GM23248 (cell line): ENCODE results near the gene MVB12B.

Experiments
- EZH2 ChIP-seq: fragments of 200-600 bp; sonication (generic); IDR thresholded peaks from 2 replicates; pipeline ENCODE4 v1.6.1; 2018; ENCODE audit warnings: antibody characterized with exemption, mild to moderate bottlenecking; ENCODE audit not compliant: insufficient read depth, poor library complexity, severe bottlenecking
- EZH2phosphoT487 ChIP-seq: fragments of 200-600 bp; sonication (generic); IDR thresholded peaks from 2 replicates; pipeline ENCODE4 v1.6.1; 2018; ENCODE audit warnings: antibody characterized with exemption, moderate library complexity, mild to moderate bottlenecking, low read depth; ENCODE audit not compliant: insufficient read depth

- TF ChIP-seq EZH2phosphoT487 (no peak), EZH2 (no peak)
These were observed 22.2 kb upstream of the MVB12B start for GRCh38 chr9:126304207-126304970.
